Bone marrow (tissue), 2 donors: ENCODE results near the gene PPM1A.

Source experiments
- DNase-seq, 2 donors: peaks; one replicate each; lab custom pipeline; 2025; lab: John Stamatoyannopoulos, UW

PPM1A gene

DNA sequence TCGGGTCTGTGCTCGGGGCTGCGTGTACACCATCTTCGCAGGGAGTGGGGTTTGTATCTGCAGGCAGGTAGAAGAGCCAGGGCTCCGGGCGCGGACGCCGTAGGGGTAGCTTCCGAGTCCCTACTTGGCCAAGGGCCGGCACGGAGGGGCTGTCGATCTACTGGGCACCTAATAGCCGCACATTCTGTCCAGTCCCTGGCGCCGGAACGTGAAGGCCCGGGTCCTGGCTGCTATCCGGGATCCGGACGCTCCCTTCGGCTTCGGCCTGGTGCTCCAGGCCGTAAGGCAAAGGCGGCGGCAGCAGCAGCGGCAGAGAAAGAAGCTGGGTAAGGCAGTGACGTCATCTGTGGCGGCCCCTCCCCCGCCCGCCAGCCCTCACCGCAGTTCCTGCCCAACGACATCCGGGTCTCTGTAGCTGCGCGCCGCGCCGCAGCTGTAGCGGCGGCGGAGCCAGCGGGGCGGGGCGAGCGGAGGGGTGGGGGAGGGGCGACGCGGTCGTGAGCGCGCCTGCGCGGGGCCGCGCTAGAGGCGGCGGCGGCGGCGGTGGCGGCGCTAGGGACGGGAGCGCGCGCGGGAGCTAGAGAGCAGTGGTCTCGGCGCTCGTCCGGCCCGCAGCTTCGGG, at the start of gene PPM1A:
Gene PPM1A (plus strand): TSS at position 525 of the 622 bp plus-strand sequence. CDS start 33,483 bp downstream, outside the sequence.
- DNase-seq: peak; percentile 91

DNA sequence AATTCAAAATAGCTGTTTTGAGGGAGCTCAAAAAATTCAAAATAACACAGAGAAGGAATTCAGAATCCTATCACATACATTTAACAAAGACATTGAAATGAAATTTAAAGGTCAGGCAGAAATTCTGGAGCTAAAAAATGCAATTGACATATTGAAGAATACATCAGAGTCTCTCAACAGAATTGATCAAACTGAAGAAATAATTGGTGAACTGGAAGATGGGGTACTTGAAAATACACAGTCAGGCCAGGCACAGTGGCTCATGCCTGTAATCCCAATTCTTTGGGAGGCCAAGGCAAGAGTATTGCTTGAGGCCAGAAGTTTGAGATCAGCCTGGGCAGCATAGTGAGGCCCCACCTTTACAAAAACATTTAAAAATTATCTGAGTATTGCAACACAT, 49.7 kb upstream of the PPM1A start:
- no peak for DNase-seq

DNA sequence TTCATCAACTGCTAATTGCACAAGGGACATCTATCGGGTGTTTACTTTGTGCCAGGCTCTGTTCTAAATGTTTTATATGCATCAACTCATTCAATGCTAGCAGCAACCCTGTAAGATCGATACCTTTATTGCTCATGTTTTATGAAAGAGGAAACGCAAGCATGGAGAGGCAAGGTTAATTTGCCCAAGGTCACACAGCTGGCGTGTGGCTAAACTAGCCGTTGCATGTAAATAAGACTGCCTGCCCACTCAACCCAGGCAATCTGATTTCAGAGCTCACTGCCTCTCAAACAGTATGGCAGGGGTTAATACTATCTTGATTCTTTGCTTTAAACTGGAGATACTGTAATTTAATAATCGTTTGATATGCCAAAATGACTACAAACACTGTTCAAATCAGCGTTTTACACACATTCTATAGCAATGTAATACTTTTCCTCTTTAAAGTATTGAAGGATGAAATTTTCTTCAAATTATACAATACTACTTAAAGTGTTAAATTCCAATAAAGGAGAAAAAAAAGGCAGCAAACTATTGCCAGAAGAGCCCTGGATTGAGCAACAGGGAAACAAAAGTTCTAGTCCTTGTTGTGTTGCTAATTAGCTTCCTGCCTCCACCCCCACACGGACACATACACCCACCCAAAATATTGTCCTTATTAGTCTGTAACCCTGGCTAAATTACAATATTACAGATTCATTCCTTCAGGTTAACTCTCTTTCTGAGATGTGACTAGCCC, 44.7 kb upstream of the PPM1A start:
- DNase-seq: no peak

DNA sequence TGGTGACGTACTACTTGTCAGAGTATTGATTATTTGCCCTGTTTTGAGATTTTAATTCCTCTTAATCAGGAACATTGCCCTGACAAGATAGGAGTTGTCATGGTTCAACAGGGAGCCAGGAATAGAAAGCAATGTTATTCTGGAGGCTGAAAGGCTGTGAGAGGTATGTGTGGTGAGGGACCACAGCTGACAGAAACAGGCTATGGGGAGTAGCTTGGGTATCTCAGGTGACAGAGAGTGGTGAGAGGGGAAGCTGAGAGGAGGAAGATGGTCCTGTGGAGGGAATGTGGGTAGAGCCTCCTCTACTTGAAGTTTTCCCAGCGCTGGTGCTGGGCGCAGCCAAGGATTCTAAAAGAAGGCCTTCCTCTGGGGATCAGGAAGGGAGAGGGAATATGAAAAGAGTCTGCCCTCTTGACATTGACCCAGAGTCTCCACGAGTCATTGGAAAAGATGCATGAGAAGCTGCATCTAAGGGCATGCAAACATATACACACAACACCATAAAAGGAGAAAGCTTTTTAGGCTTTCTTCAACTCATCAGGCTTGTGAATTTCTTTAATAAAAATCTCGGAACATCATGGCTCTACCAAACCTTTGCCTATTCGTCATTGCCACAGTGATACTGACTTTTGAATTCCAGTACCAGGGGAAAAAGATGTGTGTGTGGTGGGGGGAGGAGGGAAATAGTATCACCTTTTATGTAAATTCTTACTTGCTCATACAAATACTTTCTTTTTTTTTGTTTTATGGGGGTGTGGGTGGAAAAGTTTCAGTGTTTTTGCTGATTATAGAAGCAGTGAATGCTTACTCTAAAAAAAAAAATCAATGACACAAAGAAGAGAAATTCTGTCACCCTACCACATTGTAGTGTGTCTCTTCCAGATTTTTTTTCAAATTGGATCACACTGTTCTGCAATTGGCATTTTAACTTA, 43.9 kb upstream of the PPM1A start:
- no peak for DNase-seq

DNA sequence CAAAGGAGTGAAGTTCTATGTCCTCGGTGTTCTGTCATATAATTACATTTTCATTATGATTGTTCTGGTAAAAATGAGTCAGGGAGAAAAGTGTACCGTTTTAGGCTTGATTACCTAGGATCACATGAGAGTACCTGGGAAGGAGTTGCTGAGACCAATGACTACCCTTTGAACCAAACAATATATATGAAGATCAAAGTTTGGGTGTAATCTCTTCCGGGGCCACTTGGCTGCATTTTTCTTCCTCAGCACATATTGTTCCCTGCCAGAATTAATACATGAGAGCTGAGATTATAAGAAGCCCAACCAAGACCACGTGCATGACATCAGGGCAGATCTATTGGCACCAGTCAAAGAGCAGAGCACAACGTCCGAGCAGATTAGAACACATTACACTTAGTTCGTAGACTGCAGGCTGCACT, 42.8 kb upstream of the PPM1A start:
- no peak for DNase-seq

DNA sequence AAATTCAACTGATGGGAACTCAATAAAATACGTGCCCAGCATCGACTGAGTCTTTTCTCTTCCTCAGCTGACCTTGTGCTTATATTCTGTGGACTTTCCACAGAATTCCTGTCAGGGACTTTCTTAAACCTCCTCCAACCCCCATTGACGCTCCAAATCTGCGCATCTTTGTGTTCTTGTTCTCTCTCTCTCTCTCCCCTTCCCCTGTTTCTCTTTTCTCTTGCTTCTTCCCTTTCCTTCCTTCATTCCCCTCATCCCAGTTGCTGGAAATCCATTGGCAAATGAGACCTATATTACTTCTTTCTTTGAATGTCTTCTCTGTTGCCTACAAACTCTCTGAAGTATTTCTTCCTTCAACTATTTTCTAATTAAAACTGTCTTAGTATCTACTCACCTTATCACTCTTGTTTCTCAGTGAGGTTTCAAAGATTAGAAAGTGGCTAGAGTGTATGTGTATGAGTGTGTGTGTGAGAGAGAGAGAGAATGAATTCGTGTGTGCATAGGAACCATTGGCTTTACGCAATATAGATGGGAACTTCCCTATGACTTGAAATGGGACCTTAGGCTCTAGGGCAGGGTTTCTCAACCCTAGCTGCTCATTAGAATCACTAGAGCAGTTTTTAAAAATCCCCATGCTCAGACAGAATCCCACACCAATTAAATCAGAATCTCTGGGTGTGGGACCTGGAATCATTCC, 42.0 kb upstream of the PPM1A start:
- DNase-seq: no peak

DNA sequence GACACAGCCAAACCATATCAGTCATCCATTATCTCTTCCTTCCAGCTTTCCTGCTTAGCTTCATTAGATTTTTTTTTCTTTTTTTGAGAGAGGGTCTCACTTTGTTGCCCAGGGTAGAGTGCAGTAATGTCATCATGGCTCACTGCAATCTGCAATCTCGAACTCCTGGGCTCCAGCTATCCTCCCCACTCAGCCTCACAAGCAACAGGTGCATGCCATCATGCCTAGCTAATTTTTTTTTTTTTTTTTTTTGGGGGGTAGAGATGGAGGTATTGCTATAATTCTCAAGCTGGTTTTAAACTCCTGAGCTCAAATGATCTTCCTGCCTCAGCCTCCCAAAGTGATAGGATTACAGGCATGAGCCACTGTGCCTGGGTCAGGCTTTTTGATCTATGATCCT, 38.3 kb upstream of the PPM1A start:
- DNase-seq: no peak

DNA sequence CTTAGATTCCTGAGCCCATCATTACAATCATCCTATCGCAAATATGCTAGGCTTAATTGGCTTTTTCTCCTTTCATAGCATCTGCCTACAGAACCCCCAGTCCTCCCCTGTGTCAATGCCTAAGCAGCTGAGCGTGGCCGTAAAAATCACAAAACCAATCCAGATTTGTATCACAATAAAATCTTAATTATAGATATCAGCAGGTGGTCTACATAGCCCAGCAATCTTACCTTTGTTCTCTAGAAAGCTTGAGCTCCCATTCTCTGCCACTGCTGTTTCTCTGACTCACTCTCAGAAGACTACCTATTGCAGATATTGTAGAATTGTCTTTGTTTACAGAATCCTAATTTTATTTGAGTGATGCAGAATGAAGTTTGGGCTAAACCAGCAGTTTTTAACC, 37.9 kb upstream of the PPM1A start:
- DNase-seq: no peak

DNA sequence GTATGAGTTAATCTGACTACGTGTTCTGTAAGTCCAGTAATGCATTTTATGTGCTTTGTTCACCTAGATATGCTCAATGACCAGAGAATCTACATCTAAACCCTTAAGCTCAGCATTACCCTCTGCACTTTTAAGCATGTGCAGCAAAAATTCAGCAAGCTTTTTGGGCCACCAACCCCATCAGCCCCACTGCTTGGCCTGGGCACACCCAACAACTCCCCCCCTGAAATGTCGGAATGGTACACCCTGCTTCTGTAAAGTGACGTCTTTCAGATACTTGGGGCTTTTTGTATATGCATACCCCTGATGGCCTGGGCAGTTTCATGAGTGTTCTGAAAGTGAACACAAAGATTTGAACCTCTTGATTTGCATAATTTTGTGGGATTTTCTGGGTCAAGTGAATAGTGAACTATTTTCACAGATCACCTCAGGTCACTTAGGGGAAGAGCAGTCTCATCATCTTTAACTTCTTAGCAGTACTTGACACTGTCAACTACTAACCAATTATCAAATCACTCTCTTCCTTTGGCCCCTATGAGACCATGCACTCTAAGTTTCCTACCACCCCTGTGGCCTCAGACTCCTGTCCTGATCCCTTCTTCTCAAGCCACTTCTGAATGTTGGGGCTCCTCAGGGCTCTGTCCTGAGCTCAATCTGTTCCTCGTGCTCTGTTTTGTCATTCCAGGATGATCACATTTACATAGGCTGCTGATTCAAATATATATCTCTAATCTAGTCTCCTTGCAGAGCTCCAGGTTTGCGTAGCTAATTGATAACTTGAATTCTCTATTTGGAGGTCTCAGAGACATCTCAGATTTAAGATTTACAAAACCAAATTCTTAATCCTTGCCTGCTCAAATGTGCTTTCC, 36.3 kb upstream of the PPM1A start:
- DNase-seq: no peak

DNA sequence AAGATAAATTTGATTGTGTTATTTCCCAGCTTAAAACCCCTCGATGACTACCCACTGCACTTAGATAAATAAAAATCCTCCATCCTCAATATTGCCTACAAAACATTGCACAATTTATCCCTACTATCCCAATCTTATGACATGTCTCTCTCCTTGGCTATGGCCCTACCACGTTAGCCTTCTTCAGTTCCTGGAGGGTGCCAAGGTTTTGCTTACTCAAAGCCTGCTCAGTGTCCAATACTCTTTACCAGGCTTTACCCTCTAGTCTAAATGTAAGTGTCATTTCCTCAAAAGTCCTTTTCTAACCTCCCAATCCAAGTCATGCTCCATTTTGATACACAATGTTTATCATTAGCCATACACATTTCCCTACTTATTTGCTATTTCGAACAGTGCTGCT, 35.0 kb upstream of the PPM1A start:
- no peak for DNase-seq

DNA sequence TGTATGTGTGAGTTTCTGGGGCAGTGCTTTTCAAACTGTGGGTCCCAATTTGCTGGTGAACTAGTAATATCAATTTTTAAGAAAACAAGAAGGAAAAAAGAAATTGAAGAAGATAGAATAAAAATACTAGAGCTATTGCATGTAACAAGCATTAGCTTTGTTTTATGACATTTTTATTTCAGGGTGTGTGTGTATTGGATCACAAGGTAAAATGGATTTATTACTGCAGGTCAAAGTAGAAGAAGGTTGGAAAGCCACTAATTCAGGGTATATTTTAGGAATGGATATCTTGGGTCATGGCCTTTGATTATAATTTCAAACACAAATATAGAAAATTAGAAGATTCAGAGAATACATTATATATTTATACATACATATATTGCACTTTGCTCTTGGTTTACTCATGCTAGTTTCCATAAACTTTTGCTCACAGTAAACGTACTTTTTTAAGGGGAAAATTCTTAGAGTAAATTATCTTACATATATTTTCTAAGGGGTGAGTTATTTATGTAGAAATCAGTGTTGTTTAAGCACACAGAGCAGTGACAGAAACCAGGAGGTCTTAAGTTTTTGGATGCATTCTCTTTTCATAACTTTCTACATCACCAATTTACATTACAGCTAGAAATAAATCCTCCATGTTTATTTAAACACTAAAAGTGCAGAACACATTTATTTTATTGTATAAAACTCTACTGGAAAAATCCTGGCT, 34.5 kb upstream of the PPM1A start:
- no peak for DNase-seq

DNA sequence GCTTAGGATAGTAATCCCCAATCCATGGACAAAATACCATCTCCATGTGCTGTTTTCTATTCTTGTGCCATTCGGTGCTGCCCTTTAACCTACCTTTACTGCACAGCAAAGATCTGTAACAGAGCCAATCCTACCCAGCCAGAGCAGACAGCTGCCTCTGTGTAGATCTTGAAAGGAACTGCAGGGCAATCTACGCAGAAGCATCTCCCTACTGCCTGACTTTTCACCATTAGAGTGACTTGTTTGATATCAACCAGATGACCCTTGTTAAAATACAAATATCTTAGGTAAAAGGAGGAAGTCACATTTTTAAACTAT, 33.9 kb upstream of the PPM1A start:
- DNase-seq: no peak

DNA sequence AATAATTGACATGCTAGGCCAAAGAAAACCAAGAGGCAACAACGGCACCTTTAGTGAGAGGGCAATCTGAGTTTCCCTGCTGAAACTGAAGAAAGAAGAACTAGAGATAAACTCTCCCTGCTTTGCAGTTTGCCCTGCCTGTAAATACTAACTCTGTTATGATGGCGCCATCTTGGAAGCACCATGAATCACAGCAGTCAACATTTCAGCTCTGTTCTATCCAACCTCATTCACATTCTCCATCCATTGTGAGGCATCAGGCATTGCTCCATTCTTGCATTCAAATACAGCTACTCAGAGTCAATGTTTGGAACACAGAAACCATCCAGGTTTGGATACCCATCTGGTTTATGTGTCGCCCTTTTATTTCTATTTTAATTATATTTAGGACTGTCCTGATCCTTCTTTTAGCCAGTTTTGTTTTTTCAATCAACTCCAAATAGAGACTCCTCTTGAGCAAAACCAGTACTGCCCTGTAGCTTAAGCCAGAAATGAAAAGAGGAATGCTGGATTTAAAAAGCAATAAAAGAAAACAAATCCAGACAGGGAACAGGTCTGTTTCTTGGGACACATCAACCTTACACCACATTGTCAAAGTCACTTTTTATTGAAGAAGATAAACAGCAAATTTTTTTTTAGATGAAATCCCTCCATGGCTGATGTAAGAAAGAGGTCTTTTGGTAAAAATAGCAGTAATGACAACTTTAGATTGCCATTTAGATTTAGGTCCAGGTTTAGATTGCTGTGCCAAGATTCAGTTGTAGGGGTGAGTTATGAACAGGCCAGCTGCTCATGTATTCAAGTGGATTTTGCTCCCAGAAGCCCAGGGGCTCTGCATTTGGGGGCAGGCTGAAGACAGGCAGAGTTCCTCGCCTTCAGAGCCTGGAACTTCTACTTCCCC, 33.3 kb upstream of the PPM1A start:
- DNase-seq: no peak

DNA sequence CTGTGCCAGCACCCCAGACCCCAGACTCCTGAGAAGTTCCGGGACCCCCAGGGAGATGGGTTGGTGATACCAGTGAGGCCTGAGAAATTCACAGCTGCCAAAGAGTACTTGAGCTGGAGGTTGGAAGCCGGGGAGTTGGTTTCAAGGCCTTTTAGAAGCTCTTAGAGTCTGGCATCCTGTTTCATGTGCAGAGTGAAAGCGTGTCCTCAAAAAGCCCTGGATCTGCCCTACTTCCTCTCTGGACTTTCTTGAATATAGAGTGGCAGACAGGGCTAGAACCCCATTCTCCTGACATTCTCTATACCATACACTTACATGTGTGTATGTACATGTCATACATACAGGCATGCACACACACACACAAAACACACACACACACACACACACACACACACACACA, 31.3 kb upstream of the PPM1A start:
- DNase-seq: no peak

DNA sequence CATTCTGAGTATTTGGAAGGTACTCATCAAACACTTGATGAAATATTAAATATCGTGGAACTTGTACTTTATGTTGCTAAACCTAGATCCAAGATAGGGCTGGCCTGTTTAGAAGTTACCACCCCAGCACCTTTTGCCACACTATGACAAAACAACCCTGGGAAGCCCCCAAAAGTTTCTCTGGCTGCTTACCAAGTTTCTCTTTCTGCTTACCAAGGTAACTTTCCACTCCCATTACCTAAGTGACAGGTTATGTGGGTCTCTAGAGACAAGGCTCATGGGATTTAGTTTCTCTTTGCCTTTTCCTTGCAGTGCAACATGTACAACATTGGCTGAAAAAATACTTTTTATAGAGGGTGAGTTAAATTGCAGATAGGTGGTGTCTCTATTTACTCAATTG, 28.9 kb upstream of the PPM1A start:
- no peak for DNase-seq

DNA sequence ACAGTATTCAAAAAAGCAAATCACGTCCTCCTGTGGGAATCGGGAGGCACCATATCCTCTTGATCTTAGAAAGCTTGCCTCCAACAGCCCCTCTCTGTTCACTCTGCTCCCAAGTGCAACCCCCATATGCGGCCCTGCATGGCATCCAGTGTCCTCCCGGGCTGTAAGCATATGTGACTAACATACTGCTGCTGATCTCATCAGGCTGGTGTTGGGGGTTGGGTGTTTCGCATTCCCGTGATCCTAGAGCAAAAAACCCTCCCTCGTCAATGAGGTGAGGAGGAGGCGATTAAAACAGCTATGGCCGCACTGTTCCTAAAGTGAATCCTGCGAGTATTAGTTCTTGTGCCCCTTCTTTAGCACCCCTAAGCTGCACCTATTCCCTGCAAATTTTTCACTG, 28.1 kb upstream of the PPM1A start:
- no peak for DNase-seq

DNA sequence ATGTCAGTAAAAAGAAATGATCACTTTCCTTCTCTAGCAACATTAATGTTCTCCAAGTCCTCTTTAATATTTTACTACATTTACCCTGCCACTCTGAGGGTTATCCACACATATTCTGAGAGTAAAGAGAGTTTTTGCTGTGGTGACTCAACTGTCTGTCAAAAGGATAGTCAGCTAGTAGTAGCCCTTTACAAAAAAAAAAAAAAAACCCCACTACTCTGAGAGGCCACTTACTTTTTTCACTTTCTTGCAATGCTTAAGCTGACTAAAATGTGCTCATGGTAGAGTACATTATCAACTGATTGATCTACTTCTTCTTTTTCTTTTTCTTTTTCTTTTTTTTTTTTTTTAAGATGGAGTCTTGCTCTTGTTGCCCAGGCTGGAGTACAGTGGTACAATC, 27.6 kb upstream of the PPM1A start:
- DNase-seq: no peak

DNA sequence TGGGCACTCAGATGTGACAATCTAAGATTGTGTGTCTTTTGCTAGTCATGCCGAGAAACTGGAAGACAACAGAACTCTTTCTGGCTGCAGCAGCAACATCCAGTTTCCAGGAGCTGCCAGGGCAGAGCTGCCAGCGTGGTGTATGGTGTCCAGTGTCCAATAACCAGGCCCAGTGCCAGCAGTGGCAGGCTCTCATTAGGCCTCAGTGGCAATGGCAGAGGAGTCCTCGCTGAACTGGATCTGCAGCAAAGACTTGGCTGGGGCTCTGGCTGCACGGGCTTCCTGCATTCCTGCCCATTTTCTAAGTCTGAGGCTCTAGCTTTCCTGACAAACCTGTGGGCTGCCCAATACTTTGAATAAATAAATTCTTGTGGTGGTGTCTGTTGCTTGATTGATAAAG, 26.2 kb upstream of the PPM1A start:
- DNase-seq: no peak

DNA sequence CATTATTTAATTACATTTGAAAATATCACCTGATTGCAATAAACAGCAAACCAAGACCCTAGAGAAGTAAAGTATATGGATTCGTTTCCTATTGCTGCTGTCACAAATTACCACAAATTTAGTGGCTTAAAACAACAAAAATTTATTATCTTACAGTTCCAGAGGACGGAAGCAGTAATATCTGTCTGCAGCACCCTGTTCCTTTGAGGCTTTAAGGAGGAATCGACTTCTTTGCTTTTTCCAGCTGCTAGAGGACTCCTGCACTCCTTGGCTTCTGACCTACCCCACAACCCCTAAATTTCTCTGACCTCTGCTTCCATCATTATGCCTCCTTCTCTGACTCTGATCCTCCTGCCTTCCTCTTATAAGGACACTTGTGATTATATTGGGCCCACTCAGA, 23.8 kb upstream of the PPM1A start:
- DNase-seq: no peak

DNA sequence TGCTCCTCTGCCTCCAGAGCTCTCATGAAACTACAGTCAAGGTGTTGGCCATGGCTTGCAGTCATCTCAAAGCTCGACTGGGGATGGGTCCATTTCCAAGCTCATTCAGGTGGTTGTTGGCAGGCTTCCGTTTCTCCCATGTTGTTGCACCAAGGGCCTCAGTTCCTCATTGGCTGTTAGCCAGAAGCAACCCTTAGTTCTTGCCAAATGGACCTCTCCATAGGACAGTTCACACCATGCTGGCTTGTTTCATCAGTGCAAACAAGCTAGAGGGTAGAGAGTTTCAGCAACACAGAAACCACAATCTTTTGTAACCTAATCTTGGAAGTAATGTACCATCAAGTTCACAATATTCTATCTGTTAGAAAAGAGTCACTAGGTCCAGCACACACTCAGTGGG, 22.7 kb upstream of the PPM1A start:
- no peak for DNase-seq
